HFFc6 (cell line): Measurements from ENCODE around the gene OR51A2. TPM values are rescaled to one million over a fixed set of nuclear protein-coding genes. Genes with fewer than 3 reads are reported as not detected.

Source experiments
- DNase-seq: peaks from one replicate; pipeline ENCODE4 v3.0.0-alpha.2; 2018
- H3K27ac Mint-ChIP-seq: 2 replicates; pipeline ENCODE4 v1.8.0; 2020; ENCODE audit warnings: mild to moderate bottlenecking, mixed read lengths
- H3K27me3 Mint-ChIP-seq: 2 replicates; pipeline ENCODE4 v1.8.0; 2021; ENCODE audit warnings: mild to moderate bottlenecking, moderate library complexity, mixed read lengths; ENCODE audit not compliant: insufficient read depth
- H3K36me3 Mint-ChIP-seq: 2 replicates; pipeline ENCODE4 v1.8.0; 2021; ENCODE audit warnings: low read depth, mixed read lengths
- H3K4me1 Mint-ChIP-seq: 2 replicates; pipeline ENCODE4 v1.8.0; 2020; ENCODE audit warnings: low read depth, mixed read lengths
- H3K4me3 Mint-ChIP-seq: 2 replicates; pipeline ENCODE4 v1.8.0; 2020; ENCODE audit warnings: mild to moderate bottlenecking, moderate library complexity, mixed read lengths
- H3K9me3 Mint-ChIP-seq: 2 replicates; pipeline ENCODE4 v1.8.0; 2020; ENCODE audit warnings: mild to moderate bottlenecking, mixed read lengths
- total RNA-seq, 6 experiments: library from RNA; stranded (reverse); fragmentation: NEBNext Ultra II Directional; extraction: Animal tissue kit (Norgen Biotek cat#: 25700); gene quantifications; 2 replicates in 1 of 6; 3 replicates in 5 of 6; pipeline ENCODE4 v1.2.3, GENCODE V29; 2021
- TF ChIP-seq, protein P1 (sequence below): fragments of 200-600 bp; sonication (generic); IDR thresholded peaks from 2 replicates; pipeline ENCODE4 v1.5.0; 2021; ENCODE audit warnings: antibody characterized with exemption, mild to moderate bottlenecking

The OR51A2 gene
- total RNA-seq, 6 experiments from 2014 or later, result not detected

DNA sequence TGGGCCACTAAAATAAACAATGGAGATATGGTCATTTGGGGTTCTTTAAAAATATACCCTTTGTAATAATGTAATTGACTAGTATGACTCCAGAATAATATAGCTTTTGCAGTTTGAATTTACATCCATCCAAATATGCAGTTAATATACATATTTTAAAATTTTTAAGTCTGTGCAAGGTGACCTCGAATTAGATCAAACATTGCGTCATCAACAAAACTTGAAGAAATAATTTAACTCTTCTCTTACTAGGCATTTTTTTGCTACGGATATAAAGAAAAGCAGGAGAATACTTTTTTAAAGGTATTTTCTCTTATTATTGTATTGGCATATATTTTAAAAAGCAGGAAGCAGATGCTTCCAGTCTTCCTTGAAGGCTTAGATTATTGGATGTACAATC, 18.8 kb downstream of the OR51A2 start:
- TF ChIP-seq, protein P1, sequence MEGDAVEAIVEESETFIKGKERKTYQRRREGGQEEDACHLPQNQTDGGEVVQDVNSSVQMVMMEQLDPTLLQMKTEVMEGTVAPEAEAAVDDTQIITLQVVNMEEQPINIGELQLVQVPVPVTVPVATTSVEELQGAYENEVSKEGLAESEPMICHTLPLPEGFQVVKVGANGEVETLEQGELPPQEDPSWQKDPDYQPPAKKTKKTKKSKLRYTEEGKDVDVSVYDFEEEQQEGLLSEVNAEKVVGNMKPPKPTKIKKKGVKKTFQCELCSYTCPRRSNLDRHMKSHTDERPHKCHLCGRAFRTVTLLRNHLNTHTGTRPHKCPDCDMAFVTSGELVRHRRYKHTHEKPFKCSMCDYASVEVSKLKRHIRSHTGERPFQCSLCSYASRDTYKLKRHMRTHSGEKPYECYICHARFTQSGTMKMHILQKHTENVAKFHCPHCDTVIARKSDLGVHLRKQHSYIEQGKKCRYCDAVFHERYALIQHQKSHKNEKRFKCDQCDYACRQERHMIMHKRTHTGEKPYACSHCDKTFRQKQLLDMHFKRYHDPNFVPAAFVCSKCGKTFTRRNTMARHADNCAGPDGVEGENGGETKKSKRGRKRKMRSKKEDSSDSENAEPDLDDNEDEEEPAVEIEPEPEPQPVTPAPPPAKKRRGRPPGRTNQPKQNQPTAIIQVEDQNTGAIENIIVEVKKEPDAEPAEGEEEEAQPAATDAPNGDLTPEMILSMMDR, result no peak
- Mint-ChIP-seq H3K36me3 (no peaks in the 10 kb centered on the region), H3K27me3 (no peaks in the 10 kb centered on the region), H3K9me3 (peaks cover 22% of the 10 kb centered on the region), H3K4me1 (no peaks in the 10 kb centered on the region), H3K4me3 (no peak overlapping the region), H3K27ac (no peak overlapping the region)
- no peak for DNase-seq

DNA sequence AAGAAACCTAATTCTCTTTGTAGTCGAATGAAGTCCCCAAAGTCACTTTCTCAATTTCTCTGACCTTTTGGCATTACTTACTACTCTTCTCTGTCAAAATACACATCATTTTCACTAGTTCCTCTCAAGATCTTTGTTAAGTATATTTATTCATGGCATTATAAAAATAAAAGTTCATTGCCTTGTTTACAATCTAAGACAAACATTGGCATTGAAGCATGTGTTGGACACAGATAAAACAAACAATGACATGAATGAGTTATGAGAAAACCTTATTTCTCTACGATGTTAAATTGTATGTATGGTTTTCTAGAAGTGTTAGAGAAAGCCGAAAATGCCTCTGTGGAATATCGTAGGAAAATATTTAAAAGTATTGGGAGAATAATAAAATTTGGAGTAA, 22.8 kb downstream of the OR51A2 start:
- TF ChIP-seq, protein P1, result no peak

DNA sequence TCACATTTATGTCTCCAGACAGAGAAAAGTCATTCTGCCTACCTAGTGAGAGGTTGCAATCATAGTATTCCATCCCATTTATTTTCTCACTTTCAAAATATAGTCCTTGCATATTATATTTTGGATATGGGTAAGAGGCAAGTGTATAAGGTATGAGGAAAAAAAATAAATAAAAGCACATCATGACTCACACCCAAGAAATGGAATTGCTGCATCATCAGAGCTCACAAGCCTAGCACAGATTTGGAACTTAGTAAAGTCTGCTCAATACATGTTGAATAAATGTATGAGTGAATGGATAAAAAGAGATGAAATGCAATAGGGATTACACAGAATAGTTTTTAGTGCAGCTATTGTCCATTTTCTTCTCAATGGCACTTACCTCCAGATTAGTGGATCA, 28.9 kb downstream of the OR51A2 start:
- Mint-ChIP-seq H3K4me1 (no peaks in the 10 kb centered on the region), H3K27ac (no peak overlapping the region), H3K9me3 (peaks cover 52% of the 10 kb centered on the region), H3K27me3 (no peaks in the 10 kb centered on the region), H3K36me3 (peaks cover 6% of the 10 kb centered on the region), H3K4me3 (no peak overlapping the region)
- DNase-seq, result no peak
- TF ChIP-seq, protein P1, result no peak

More for the DNA sequence above, 22.8 kb downstream of the OR51A2 start:
- H3K36me3 Mint-ChIP-seq, result no peaks in the 10 kb centered on the region
- H3K4me3 Mint-ChIP-seq, result no peak overlapping the region
- H3K27me3 Mint-ChIP-seq, result no peaks in the 10 kb centered on the region
- H3K9me3 Mint-ChIP-seq, result peaks cover 21% of the 10 kb centered on the region
- DNase-seq, result no peak
- H3K27ac Mint-ChIP-seq, result no peak overlapping the region
- H3K4me1 Mint-ChIP-seq, result no peaks in the 10 kb centered on the region

DNA sequence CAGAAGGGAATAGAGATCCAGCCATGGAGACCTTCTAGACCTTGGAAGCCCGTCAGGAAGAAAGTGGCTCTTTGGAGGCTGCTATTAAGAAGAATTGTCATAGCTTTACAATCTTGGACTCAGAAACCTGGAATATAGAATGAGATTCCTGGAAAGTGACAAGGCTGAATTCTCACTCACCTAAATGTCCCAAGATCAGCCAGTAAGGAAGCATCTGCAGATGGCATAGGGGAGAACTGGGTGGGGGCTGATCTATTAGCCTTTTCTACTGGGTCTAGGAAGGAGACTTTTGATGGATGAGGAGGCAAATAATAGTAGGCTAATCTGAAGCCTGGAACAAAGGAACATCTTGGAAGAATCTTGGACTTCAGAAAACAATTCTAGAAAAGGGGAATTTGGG, 31.3 kb downstream of the OR51A2 start, which contains the start of gene OR51G1:
OR51G1 (minus strand) TSS at position 101 of the 400 bp plus-strand sequence; CDS start at position 101, 0 bp downstream.
- Mint-ChIP-seq H3K27me3 (no peaks in the 10 kb centered on the region), H3K27ac (no peak within 1 kb of the TSS), H3K4me3 (no peak within 1 kb of the TSS), H3K4me1 (no peaks in the 10 kb centered on the region), H3K9me3 (peaks cover 58% of the 10 kb centered on the region), H3K36me3 (peaks cover 6% of the 10 kb centered on the region)
- no peak for DNase-seq
- TF ChIP-seq, protein P1, result no peak

DNA sequence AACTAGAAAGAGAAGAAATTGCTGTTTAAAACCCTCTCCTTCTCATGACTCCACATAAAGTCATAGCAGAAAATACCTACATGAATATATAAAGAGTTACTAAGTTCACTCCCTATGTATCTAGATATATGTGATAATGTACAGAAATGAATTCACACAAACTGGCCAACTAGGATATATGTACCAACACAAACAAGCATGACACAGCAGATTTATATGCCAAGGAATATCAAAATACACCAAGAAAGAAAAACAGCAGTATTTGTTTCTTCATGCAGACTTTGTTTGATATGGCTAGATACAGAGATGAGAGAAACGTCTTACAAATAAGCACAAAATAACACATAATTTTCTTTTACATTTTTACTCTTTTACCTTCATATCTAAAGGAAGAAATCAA, 33.2 kb downstream of the OR51A2 start:
- H3K27ac Mint-ChIP-seq, result no peak overlapping the region
- no peaks in the 10 kb centered on the region for H3K4me1 Mint-ChIP-seq
- H3K36me3 Mint-ChIP-seq, result peaks cover 6% of the 10 kb centered on the region
- no peak overlapping the region for H3K4me3 Mint-ChIP-seq
- TF ChIP-seq, protein P1, result no peak
- H3K9me3 Mint-ChIP-seq, result peaks cover 58% of the 10 kb centered on the region
- DNase-seq, result no peak
- no peaks in the 10 kb centered on the region for H3K27me3 Mint-ChIP-seq

DNA sequence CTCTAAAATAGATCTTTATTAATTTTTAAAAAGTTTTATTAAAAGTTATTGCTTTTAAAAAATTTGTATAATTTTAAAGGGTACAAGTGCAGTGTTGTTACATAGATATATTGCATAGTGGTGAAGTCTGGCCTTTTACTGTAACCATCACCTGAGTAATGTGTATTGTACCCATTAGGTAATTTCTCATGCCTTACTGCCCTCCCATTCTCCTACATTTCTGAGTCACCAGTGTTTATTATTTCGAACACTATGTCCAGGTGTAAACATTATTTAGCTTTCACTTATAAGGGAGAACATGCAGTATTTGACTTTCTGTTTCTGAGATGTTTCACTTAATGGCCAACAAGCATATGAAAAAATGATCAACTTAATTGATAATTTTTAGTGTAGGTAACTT, 33.7 kb downstream of the OR51A2 start:
- Mint-ChIP-seq H3K4me1 (no peaks in the 10 kb centered on the region), H3K27ac (no peak overlapping the region), H3K9me3 (peaks cover 55% of the 10 kb centered on the region), H3K4me3 (no peak overlapping the region), H3K27me3 (no peaks in the 10 kb centered on the region), H3K36me3 (peaks cover 6% of the 10 kb centered on the region)
- TF ChIP-seq, protein P1, result no peak
- no peak for DNase-seq
